Left cardiac atrium (tissue), 4 donors: Measurements from ENCODE around the gene PAIP1. TPM values are rescaled to one million over a fixed set of nuclear protein-coding genes. Genes with fewer than 3 reads are reported as not detected.
"Not testable (repeated sequence)": the region's sequence is repeated elsewhere in the genome, so short reads cannot be mapped to it uniquely, and the experiment has no call there.

ENCODE experiments used
- ATAC-seq, 2 donors: fragments of 200-7000 bp; cut with Tn5 transposase; one replicate each; pipeline ENCODE4 v1.9.1; 2020; ENCODE audit warnings: mild to moderate bottlenecking in 2 of 2, moderate library complexity in 2 of 2
- DNase-seq: peaks from one replicate; pipeline ENCODE4 v3.0.0-alpha.2; 2020
- intact Hi-C, 2 donors: fragments of 100-400 bp; cut with DNase I; formaldehyde crosslinking; loops; one replicate each; pipeline versions ENCODE4 v1.14.1 to v1.15.1; 2022 to 2023
- long read RNA-seq: library from polyadenylated mRNA; unstranded; transcript quantifications from one replicate; pipeline ENCODE4 v2.0.0, GENCODE V29; 2021
- total RNA-seq, 2 donors: library from RNA; stranded (reverse); fragmentation: NEBNext Ultra II Directional; extraction: Animal tissue kit (Norgen Biotek cat#: 25700); gene quantifications; one replicate each; pipeline ENCODE4 v1.2.1, GENCODE V29; 2021
- donor health status: DM: no; HTN: yes; CAD: no.
- donor health status: DM: no; HTN: yes; CAD: no; lungs with severe emphysema.
- donor health status: DM: yes; HTN: yes; CAD: no.
- donor health status: Dilated cardiomyopathy.

Gene PAIP1, protein sequence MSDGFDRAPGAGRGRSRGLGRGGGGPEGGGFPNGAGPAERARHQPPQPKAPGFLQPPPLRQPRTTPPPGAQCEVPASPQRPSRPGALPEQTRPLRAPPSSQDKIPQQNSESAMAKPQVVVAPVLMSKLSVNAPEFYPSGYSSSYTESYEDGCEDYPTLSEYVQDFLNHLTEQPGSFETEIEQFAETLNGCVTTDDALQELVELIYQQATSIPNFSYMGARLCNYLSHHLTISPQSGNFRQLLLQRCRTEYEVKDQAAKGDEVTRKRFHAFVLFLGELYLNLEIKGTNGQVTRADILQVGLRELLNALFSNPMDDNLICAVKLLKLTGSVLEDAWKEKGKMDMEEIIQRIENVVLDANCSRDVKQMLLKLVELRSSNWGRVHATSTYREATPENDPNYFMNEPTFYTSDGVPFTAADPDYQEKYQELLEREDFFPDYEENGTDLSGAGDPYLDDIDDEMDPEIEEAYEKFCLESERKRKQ
- total RNA-seq = 10 to 100 TPM; 80.6 to 91.8 TPM
- long read RNA-seq, transcript PAIP1-201 (11 exons, 2,782 nt) = minor isoform, 10 of 94 reads
- long read RNA-seq, transcript PAIP1-203 (11 exons, 1,734 nt) = major isoform, 71 of 94 reads
- long read RNA-seq, partial matches to known transcripts = 4 of 94 reads
- long read RNA-seq, other reads (novel, unspliced or antisense) = 7 of 94 reads

DNA sequence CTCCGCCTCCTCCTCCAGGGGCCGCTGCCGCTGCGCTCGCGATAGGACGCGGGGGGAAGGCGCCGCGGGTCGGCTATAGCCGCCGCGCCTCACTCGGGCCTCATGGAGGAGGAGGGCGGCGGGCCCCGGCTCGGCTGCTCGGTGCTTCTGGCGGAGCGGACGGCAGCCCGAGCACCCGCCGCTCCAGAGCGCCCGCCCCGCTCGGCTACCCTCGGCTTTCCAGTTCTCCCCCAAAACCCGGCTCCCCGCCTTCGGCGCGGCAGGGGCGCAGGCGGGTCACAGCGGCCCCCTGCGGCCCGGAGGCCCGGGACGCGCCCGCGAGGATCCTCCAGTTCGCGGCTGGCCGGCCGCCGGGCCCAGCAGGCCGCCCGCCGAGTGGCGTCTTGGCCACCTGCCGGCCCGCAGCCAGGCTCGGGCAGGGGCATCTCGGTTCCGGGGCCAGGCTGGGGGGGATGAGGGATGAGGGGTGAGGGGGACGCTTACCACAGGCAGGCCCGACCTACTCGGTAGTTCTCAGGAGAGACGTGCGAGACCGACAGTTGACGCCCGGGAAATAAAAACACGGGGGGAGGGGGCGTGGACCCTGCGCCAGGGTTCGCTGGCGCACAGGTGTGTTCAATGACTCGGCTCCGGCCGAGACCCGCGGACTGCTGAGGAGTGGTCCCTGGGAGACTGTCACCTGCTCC is at the start of gene PAIP1:
Gene PAIP1, minus strand, starts transcription at position 221 of the 686 bp plus-strand sequence. CDS start 231 bp downstream, outside the sequence.
- intact Hi-C loops = loop anchor here in 1 of 2 donors (5.0 kb wide), 1 partner anchor 45 kb away; the partner anchor contains the start of gene NNT

DNA sequence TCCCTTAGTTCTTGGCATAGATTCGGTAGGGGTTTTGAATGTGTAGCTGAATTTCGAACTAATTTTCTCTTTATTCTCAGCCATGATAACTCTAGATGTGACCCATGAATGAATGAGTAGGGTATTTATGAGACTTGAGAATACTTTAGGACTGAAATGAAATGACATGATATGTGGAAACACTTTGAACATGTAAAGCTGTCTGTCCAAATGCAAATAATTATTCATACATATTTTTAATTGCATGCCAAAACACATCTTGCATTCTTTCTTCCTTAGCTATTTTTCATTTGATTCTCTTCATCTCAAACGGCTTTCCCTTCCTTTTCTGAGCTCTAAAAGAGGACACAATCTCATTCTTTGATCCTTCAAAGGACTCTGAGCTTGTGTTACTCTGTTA is 49.5 kb upstream of the PAIP1 start:
- DNase-seq (no peak), ATAC-seq (no peak)

More for the DNA sequence above, at the start of gene PAIP1:
- peak; percentile 87 for DNase-seq
- ATAC-seq = peak; percentile 92 to 95

DNA sequence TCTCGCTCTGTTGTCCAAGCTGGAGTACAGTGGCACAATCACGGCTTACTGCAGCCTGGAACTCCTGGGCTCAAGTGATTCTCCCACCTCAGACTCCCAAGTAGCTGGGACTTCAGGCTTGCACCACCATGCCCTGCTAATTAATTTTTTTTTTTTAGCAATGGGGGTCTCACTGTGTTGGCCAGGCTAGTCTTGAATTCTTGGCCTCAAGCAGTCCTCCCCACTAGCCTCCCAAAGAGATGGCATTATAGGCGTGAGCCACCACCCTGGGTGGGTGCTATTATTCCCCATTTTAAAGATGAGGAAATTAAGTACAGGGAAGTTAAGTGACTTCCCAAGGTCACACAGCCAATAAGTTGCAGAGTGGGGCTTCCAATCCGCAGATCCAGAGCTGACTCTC is 47.8 kb upstream of the PAIP1 start:
- intact Hi-C loops = loop anchor here in 1 of 2 donors (5.0 kb wide), 1 partner anchor 47 kb away; the partner anchor contains the start of gene PAIP1
- DNase-seq = no peak
- no peak for ATAC-seq

More for the DNA sequence above, 49.5 kb upstream of the PAIP1 start:
- intact Hi-C loops = no loop called here

DNA sequence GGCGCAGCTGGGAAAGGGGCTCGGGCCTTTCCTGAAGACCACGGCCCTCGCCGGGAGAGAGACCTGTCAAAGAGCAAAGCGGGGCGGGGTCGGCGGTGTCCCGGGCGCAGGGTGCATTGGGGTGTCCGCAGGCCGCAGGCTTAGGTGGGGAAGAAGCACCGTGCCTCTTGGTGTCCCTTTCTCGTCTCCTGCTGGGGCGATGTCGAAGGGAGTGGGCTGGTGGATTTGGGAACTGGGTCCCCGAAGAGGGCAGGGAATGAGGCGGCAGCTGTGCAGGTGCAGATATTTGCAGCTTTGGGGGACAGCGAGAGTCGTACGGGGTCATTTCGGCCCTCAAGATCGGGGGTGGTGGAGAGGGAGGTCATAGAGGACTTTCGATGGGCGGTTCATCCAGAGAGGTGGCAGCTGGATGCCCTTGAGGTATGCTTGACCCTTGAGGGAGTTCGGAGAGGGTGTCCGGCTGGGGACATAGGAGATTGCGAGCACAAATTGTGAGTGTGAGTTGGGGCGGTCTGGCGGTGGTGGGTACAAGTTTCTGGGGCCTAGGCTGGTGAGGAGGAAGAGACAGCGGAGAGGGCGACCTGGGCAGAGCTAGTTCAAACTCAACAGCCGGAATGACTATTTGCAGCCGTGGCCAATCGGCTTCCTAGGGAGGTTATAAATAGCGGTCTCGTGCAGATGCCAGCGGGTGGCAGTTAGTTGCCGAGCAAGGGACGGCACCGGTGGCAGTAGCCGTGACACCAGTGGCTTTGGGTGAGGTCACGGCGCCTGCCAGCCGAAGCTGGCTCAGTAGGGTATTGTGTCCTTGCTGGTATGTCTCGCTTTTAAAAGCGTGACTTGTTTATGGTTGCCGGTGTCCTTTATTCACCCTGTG is 46.7 kb upstream of the PAIP1 start:
- intact Hi-C loops = loop anchor here in 1 of 2 donors (5.0 kb wide), 1 partner anchor 46 kb away; the partner anchor contains the start of gene PAIP1
- ATAC-seq = peak; percentile 78 to 80
- peak; percentile 68 for DNase-seq

DNA sequence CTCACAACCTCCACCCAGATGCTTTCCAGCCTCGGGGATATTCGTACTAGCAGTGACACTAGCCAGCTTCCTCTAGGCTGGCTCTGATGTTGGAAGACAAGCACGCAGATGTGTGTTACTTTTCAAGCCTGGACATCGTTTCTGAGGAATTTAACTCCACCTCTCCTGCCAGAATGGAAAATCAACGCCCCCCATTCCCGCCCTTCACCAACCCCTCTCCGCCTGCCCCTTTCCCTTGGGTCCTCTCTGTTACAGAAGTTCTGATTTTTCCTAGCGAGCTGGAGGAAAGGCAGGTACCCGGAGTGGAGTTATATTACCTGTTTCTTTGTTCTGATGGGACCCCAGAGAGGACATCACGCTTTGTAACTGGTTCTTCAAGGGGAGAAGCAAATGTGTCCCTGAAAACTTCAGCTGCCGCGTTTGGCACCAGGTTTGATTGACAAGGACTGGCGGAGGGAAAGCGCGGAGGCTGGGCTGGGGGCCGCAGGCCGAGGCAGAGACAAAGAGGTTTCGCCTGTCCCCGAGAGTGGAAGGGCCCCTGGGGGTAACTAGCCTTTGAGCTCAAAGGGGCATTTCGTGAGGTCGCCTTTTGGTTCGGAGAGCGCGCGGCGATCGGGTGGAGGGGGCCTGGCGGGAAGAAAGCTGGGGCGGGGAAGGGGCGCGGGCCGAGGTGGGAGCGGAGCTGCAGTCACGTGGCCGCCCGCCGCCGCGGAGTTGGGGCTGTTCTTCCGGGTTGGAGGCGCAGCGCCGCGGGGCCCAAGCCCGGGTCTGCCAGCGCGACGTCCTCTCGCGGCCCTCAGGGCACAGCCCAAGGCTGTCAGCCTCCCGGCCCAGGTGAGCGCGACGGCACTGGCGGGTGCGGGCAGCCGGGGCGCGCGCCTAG is 45.8 kb upstream of the PAIP1 start, which contains the start of gene NNT:
Gene NNT, plus strand, starts transcription at position 720 of the 883 bp plus-strand sequence. CDS start 6,016 bp downstream, outside the sequence.
- ATAC-seq = peak; percentile 91 to 93
- peak; percentile 85 for DNase-seq
- intact Hi-C loops = loop anchor here in 1 of 2 donors (5.0 kb wide), 1 partner anchor 45 kb away; the partner anchor contains the start of gene PAIP1

DNA sequence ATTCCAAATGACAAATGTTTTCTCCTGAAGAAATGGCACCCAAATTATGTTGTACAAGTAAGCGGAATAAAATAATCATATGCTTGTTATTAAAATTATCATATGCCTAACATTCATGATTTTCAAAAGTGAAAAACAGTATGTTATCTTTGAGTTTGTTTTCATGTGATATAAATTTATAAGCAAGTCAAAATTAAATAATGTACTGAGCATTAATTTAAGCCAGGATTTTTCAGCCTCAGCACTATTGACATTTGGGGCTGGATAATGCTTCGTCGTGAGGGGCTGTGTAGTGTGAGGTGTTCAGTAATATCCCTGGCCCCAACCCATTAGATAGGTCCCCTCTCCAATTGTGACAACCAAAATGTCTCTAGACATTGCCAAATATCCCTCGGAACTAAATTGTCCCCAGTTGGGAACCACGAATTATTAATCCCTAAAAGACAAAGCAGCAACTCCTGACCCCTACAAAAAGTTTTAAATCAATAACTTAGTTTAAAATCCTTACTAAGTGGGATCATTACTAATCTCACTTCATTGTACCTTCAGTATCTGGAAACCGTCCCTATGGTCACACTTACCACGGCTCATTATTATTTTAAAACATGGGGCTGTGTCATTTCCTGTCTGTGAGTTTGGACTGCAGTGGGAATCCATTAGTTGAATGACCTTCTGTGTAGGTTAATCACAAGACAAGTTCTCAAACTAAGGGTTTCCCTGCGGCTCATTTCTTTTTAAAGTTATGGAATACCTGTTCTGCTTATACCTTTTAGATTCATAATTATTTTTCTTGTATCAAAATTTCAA is 44.8 kb upstream of the PAIP1 start:
- peak in 1 of 2 donors; percentile 38 for ATAC-seq
- DNase-seq = no peak
- intact Hi-C loops = loop anchor here in 1 of 2 donors (5.0 kb wide), 1 partner anchor 44 kb away; the partner anchor contains the start of gene PAIP1

DNA sequence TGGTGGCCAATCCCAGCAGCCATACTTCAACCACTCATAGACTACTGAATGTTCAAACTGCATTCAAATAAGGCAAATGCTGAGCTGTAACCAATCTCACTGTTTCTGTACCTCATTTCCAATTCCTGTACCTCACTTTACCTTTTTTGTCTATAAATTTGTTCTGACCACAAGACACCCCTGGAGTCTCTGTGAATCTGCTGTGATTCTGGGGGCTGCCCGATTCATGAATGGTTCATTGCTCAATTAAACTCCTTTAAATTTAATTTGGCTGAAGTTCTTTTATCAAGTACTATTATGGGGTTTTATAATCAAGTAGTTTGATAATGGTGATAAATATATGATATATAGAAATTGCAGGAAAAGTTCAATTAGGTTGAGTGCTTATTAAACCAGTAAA is 42.0 kb upstream of the PAIP1 start:
- ATAC-seq, DNase-seq, intact Hi-C loops: not testable (repeated sequence)

DNA sequence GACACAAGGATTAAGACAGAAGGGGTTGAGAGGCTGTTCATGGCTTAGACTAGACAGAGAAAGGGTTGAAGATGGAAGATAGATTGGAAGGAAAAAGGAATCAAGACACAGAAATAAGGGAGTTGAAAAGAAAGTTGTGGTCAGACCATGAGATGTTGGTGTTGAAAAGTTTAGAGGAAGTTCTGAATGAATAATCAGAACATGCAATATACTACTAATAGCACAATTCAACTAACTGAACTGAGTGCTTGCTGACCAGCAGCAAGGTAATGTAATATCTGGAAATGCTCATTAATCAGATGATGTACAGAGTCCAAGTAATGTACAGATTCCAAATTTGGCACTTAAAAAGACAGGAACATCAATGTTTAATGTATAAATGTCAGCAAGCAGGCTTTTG is 35.5 kb upstream of the PAIP1 start:
- DNase-seq = no peak
- intact Hi-C loops = no loop called here
- ATAC-seq = no peak

DNA sequence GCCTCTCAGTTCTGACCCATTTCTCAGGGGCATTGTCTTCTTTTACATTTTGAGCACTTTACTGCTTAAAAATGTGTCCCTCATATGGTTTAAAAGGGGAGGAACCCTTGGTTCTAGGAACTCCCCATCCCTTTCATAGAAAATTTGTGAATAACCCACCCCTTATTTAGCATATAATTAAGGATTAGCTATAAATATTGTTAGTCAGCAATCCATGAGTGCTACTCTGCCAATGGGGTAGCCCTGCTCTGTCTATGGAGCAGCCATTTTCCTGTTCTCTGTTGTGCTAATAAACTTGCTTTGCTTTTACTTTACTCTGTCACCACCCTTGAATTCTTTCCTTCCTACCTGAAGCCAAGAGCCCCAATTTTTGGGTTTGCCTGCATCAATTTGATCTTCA is 33.8 kb upstream of the PAIP1 start:
- no peak for DNase-seq
- intact Hi-C loops = no loop called here
- ATAC-seq = no peak

DNA sequence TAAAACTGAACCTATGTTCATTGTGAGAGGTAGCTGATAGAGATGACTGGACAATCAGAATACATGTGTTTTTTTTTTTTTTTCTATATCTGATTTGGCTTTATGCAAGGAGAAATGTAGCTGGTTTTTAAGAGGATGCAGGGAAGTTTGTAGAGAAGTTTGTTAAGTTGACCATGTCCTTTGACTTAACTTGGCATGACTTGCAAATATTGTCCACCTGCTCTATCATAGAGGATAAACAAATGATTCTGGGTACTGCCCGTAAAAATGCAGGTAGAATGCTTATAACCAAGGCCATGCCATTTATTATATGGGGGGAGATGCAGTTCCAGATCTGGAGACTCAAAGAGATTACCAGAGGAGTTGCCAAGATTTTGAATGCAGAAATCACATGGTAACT is 32.4 kb upstream of the PAIP1 start:
- DNase-seq = no peak
- intact Hi-C loops = no loop called here
- ATAC-seq = no peak

DNA sequence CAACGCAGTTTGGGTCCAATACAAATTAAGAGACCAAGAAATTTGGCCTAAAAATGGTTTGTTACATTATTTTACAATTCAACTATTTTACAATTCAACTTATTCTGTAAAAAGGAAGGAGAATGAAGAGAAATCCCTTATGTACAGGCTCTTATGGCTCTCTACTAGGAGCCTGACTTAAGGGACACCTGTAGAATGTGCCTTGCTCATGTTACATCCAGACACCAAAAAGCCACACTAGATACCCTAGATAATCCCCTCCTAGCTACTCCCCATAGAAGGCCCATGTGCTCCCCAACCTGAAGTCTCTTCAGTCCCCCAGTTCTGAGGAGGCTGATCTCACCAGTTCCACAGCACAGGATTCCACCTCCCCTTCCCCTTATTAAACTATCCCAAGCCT is 32.0 kb upstream of the PAIP1 start:
- ATAC-seq = no peak

DNA sequence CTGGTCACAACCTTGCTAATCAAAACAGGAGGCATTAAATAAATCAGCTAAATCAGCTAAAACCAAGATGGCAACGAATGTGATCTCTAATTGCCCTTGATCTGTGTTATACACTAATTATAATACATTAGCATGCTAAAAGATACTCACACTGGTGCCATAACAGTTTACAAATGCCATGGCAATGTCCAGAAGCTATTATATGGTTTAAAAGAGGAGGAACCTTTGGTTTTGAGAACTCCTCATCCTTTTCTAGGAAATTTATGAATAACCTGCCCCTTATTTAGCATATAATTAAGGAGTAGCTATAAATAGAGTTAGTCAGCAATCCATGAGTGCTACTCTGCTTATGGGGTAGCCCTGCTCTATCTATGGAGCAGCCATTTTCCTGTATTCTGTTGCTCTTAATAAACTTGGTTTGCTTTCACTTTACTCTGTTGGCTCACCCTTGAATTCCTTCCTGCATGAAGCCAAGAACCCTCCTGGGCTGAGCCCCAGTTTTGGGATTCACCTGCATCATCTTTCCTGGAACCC is 27.4 kb upstream of the PAIP1 start:
- DNase-seq = no peak

More for the DNA sequence above, 32.0 kb upstream of the PAIP1 start:
- DNase-seq = no peak
- intact Hi-C loops = no loop called here

DNA sequence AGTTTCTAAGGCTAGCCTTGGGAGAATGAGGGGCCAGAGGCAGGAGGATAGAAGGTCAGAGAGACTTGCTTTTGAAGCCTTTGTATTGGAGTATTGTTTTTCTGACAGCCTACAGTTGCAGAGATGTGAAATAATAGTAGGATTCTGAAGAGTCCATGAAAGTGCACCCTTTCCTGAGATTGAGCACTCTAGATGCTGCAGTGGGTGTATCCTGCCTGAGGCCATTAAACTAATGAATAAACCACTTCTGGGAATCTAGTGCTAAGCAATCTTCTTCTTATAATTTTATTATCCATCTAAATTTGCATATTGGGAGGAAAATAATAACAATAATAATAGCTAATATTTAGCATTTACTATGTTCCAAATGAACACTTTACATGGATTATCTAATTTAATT is 26.8 kb upstream of the PAIP1 start:
- ATAC-seq = no peak
- no peak for DNase-seq
- intact Hi-C loops = no loop called here

More for the DNA sequence above, 27.4 kb upstream of the PAIP1 start:
- intact Hi-C loops = no loop called here
- ATAC-seq = no peak

DNA sequence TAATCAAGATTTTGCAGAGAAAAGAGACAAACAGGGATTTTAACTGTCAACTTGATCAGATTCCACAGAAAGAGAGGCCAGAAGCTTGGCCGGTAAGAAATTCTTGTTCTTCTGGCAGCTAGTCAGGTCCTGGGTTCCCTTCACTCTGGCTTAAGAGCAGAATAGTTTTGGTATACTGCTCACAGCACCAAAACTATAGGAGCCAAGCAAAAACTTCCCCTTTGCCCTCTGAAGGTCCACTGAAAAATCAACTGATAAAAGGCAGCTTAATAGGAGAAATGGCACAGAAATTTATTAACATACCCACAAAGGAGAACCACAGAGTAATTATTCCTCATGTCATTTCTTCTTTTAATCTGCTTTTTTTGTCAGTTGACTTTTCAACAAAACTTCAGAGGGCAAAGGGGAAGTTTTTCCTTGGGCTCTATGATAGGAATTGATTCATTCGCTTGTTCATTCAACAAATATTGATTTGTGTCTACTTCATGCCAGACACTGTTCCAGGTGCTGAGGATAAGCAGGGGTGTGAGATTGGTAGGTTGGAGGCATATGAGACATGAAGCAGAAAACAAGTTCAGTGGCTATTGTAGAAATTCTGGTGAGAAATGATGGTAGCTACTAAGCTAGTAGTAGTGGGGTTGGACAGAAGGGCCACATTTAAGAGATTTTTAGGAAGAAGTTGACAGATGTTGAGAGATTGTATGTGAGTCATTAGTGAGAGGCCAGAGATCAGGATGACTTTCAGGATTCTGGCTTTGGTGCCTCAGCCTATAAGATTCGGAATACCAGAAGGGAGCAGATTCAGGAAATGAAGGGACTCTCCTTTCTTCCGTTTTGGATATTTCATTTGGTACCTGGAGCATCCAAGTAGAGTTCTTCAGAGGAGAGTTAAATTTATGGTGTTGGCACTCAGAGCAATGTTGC is 25.5 kb upstream of the PAIP1 start:
- intact Hi-C loops = no loop called here
- DNase-seq (no peak), ATAC-seq (no peak)

DNA sequence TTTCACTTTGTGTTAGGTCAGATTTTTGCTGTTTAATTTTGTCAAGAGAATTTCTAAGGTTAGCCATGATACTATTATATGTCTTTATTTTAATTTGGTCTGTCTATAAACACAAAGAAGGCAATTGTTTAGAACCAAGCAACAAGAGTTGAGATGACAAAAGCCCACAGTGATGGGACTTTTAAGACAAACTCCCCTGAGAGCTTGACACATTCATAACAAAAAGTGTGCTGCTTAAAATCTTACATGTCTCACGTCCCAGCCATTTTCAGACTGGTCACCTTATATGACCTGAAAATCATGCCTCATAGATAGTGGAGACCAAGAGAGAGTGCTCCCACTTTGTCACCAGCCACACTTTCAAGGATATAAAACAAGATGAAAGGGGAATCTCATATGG is 24.5 kb upstream of the PAIP1 start:
- no peak for DNase-seq
- intact Hi-C loops = no loop called here
- ATAC-seq = no peak
